Activated gamma-delta T cell (primary cell): ENCODE results near the gene DDX24.
A peak's percentile ranks its signal among the peaks of the same experiment; 100 is the strongest.

Experiments used
- DNase-seq: peaks from one replicate; lab custom pipeline; 2025; lab: John Stamatoyannopoulos, UW
- total RNA-seq, 2 donors: gene quantifications; one replicate each; lab custom pipeline; 2026; lab: John Stamatoyannopoulos, UW

Gene DDX24, protein sequence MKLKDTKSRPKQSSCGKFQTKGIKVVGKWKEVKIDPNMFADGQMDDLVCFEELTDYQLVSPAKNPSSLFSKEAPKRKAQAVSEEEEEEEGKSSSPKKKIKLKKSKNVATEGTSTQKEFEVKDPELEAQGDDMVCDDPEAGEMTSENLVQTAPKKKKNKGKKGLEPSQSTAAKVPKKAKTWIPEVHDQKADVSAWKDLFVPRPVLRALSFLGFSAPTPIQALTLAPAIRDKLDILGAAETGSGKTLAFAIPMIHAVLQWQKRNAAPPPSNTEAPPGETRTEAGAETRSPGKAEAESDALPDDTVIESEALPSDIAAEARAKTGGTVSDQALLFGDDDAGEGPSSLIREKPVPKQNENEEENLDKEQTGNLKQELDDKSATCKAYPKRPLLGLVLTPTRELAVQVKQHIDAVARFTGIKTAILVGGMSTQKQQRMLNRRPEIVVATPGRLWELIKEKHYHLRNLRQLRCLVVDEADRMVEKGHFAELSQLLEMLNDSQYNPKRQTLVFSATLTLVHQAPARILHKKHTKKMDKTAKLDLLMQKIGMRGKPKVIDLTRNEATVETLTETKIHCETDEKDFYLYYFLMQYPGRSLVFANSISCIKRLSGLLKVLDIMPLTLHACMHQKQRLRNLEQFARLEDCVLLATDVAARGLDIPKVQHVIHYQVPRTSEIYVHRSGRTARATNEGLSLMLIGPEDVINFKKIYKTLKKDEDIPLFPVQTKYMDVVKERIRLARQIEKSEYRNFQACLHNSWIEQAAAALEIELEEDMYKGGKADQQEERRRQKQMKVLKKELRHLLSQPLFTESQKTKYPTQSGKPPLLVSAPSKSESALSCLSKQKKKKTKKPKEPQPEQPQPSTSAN
- 342 to 355 reads per million in 2 donors for total RNA-seq

DNA sequence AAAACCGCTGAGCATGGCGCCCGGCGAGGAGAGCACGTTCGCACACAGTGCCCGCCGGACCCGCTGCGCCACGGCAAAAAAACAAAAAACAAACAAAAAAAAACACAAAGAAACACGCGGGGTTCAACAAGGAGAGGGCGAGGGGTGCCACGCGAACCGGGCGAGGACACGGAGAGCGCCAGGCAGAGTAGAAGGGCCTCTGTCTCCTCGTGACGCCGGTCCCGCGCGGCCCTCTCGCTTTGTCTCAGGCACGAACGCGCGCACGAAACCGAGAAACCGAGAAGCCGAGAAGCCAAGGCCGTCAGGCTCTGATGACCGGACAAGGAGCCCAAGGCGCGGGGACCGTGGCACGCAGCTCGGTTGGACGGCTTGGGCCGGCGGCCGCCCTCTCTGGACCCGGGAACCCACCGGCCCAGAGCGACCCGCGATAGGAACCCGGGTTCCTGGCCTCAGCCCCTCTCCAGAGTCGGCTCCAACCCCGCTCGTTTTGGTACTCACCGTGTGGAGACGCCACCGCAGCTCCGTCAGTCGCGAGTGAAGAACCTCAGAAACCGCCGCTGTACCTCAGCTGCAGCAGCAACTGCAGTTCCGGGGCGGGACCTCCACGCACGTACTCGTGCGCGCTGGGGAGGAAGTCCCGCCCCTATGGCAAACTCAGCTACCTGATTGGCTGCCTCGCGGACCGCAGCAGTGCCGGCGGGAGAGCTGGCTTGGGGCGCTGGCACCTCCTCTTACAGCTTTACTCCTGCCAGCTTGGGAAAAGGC lies at the start of gene DDX24, which contains the start of gene IFI27L1:
DDX24 (minus strand) TSS at position 582 of the 765 bp plus-strand sequence. CDS start 1,460 bp downstream, outside the sequence.
IFI27L1 (plus strand) TSS at position 690 of the 765 bp plus-strand sequence. CDS start 15,628 bp downstream, outside the sequence.
- DNase-seq, result peak; percentile 86

DNA sequence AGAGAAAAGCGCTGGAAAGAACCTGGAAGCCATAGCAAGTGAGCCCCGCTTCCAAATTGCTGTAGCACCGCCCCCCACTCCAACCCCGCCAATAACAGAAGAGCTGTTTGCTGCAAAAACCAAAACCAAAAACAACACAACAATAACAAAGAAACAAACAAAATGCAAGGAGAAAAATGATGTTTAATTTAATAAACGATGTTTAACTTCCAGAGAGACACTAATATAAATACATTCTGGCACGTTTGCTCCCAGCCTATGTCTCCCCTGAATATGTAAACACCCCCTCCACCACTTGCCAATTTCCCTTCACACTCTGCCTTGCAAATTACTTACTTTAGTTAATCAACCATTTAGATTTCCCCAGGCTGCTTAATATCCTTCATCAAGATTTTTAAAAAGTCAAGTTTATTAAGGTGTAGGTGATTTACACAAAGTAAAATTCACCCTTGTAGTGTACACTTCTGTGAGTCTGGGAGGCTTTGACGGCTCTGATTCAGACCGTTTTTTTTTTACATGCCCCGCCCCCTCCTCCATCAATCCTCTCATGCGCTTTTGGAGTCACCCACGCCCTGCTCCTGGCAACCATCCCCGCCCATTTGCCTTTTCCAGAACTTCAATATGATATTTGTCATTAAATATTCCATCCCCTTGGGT lies 48.9 kb upstream of the DDX24 start:
- no peak for DNase-seq

DNA sequence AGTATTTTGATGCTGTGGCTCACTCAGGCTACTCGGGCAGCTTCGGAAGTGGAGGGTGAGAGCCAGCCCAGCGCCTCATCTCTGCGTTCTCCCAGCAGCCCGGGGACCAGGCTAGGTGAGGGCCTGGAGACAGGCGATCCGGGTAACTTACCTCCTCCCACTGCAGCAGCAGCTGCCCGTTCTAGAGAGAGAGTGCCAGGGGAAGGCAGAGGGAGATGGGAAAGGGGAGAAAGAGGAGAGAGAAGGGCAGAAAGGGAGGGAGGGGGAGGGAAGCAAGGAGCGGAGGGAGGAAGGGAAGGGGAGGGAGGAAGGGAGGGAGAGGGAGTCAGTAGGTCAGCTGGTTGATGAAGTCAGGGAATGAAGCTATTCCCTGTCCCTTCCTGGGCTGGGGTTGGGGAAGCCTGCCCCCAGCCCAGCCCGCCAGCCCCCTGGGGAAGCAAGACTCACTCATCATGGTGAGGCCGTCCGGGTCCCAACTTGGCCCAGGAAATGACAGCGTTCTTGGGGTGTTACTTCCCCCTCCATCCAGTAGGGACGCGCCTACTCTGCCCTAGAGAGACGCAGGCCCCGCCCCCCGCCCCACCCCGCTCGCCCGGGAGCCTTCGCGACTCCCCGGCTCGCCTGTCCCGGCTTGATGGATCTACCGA lies 48.2 kb upstream of the DDX24 start, which contains the start of gene IFI27L2:
IFI27L2 (minus strand) TSS at position 494 of the 647 bp plus-strand sequence; CDS start at position 454, 40 bp downstream.
- DNase-seq, result peak; percentile 58

DNA sequence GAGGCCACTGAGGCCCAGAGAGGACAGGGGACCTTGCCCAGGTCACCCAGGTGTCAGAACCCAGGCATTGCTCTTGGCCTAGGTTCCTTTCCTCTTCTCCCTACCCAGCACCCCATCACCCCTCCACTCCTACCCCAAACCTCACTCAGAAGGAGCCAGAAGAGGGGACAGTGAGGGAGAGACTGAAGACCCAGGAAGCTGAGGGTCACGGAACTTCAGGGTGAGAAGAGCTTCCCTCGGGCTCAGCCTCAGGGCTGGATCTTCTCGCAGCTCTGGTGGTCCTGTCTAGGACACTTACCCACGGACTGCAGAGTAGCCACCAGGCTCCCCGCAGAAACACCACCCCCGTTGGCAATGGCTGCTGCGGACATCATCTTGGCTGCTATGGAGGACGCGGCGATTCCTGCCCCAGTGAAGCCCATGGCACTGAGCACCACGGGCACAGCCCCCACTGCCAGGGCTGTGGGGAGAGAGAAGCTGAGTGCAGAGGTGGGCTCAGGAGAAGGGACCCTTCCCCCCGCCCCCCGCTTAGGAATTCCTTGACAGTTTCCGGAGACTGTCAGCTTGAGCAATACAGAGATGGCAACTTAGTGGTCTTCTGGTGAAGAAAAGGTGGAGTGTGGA lies 47.3 kb upstream of the DDX24 start:
- DNase-seq, result no peak

DNA sequence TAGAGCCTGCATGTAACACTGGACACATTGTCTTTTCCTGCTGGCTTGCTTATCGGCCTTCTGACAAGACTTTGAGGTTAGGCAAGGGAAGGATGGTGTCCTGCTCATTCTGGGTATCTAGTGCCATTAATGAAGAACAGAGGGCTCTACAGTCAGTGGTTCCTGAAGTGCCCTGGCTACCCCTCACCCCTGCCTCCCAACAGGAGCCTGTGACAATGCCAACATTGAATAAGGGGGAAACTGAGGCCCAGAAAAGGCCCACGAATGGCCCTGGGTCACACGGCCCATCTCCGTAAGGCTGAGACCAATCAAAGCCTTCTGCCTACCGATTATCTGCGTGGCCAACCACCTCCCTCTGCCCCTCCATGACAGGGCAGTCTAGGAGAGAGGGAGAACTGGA lies 46.3 kb upstream of the DDX24 start:
- no peak for DNase-seq

DNA sequence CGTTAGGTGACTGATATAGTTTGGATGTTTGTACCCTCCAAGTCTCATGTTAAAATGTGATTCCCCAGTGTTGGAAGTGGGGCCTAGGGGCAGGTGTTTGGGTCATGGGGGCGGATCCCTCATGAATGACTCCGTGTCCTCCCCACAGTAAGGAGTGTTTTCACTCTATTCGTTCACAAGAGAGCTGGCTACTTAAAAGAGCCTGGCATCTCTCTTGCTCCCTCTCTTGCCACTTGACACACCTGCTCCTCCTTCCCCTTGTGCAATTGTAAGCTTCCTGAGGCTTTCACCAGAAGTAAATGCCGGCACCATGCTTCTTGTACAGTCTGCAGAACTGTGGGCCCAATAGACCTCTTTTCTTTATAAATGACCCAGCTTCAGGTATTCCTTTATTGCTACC lies 45.8 kb upstream of the DDX24 start:
- DNase-seq, result no peak

DNA sequence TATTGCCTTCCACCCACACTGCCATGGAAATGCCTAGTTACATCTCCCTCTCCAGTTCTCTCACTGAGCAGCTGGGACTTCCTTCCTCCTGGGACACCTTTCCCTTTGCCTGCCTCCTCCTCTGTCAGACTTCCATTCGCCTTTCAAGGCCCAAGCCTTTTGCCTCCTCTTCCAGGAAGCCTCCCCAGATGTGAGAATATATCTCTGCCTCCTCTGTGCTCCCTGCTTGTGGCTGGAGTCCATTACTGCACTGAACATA lies 45.3 kb upstream of the DDX24 start:
- no peak for DNase-seq

DNA sequence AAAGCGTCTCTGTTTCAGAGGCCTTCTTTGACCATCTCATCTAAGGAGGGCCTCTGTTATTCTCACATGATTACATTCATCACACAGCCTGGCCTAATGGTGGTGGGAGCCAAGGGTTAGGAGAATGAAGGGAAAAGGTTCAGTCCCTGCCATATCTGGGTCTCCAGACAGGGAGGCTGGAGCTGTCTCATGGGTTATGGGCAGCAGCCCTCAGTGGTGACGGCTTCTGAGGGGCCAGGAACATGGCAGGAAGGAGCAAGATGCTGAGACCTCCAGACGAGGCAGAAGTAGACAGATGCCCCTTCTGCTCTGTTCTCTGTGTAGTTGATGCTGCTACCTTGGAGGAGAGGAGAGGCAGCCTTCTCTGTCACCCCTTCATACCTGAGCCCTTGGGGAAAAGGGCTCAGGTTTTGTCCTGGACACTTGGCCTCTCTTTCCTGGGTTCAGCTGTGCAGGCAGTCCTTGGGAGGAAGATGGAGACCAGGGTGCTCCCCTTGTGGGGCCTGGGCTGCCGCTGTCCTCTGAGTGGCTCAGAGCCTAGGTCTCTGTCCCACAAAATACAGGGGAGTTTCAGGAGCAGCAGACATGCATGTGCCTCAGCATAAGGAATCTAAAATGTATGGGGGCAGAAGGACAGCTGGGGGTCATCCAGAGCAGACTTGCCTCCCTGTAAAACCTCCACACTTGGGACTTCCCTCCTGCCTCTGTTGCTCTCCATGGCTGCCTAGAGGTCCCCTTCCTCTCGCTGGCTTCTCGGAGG lies 44.8 kb upstream of the DDX24 start:
- DNase-seq, result no peak

DNA sequence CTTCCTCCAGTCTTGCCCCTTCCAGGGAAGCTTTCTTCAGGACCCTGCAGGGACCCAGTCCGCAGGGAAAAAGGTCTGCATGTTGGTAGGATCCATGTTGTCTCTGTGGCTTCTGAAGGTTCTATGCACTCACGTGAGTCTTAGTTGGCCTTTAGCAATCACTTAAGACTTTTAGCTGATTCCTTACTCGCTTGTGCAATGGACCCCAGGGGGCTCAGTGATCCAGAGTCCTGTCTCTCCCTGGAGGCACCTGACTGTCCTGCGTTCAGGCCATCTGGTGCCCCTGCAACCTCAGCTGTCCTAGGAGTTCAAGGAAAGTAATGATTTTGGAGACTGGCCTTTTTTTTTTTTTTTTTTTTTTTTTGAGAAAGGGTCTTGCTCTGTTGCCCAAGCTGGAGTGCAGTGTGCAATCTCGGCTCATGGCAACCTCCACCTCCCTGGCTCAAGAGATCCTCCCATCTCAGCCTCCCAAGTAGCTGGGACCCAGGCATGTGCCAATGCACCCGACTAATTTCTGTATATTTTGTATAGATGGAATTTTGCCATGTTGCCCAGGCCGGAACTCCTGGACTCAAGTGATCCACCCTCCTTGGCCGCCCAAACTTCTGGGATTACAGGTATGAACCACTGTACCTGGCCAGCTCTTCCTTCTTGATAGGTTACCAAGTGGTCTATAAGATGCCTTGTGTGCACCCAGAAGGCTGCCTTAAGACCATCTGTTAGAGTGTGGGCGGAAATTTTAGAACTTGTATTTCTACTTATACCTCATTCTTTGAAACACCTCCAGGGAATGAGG lies 43.8 kb upstream of the DDX24 start:
- no peak for DNase-seq

DNA sequence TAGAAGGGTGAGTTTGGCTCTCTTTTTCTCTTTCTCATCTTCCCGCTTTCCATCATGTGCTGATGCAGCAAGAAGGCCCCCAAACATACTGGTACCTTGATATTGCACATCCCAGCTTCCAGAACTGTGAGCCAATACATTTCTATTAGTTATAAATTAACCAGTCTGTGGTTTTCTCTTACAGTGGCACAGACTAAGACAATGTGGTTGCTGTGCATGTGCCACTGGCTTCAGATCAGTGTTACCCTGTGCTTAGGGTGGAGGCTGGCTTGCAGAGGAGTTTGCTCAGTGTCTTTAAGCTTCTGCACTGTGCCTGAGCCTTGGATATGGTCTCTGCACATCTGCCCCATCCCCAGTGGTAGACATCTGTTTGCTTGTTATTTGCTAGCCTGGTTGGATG lies 42.9 kb upstream of the DDX24 start:
- no peak for DNase-seq

DNA sequence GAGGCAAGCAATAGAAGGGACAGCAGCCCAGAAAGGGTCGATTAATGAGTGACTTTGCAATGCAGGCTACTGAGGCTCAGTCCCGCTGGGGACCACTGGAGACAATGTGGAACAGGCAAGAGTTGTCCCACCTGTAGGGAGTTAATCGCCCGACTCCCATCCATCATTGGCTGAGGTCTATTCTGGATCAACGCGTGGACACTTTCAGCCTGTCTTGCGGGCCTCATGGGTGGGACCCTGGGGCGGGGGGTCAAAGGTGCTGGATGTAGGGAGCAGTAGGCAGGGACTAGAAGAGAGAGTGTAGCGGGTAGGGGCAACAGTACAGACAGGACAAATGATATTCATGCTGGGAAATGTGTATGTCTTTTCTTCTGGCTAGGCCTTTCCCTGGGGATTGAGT lies 42.3 kb upstream of the DDX24 start:
- DNase-seq, result no peak

DNA sequence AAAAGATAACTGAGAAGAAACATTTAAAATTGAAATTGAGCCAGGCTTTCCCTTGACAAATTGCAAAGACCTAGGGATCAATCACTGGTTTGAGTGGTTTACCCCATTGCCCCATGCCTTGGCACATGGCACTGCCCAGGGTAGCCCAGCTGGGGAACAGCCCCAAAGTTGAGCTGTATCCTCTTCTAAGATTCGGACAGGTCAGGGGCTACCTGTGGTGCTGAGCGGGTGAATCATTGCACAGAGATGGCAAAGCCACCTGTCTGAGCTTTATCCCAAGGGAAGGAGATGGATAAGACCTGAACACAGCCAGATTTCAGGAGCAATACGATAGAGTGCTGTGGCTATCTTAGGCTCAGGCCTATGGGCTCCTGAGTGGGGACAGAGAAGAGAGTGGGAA lies 41.4 kb upstream of the DDX24 start:
- DNase-seq, result no peak

DNA sequence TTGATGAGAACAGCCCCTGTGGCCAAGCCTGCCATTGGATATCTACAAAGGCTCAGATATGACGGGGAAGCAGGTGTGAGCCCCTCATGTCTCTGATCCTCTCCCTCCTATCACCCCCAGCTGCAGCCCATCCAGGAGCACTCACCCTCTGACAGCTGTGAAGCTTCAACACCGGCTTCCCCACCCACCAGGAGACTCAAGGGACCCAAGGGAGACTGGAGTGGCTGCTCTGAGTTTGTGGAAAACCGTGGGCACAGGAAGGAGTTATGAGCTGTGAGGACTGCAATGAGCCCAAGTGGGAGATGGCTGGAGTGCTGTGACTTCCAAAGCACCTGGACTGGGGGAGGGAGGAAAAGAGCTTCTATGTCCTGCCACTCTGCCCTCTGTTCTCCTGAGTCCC lies 40.5 kb upstream of the DDX24 start:
- no peak for DNase-seq

DNA sequence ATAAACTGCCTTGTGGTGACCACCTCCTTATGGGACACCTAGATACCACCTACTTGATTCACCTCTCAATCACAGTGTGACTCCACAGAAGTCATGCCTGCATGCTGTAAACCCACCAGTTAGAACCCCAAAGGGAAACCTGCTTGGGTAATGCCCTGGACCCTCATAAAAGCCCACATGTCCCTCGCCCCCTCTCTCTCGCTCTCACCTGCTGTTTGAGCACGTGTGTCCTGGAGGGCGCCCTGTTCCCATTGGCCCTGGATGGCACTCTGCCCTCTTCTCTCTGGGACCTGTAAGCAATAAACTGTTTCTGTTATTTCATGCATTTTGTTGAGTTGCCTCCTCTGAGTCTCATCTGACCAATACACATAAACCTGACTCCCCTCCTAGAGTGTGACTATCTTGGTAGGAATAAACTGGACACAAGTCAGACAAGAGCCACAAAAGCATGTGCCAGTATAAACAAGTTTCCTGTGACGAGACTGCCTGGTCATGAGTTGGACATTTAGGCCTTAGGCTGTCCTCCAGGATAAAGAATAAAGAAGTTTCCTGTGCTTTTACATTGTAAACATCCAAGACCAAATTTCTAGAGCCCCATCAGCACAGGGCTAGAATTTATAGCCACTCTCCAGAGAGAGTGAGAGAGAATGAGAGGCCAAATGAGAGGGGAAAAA lies 39.8 kb upstream of the DDX24 start:
- no peak for DNase-seq

DNA sequence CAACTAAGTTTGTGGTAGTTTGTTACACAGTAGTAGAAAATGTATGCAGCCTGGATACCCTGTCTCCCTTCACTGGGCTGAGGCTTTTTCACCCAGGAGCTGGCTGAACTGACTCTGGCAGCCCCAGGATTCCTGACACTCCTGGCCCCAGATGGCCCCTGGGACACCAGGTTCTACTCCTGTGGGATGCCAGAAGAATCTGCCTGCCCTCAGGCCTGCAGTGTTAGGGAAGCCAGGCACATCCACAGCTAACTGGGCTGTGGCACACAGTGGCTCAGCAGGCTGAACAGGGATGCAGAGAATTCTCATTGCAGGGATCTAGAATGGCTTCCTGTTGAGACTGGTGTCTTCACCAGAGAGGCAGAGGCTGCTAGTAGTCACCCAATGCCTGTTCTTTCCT lies 38.1 kb upstream of the DDX24 start:
- DNase-seq, result no peak

DNA sequence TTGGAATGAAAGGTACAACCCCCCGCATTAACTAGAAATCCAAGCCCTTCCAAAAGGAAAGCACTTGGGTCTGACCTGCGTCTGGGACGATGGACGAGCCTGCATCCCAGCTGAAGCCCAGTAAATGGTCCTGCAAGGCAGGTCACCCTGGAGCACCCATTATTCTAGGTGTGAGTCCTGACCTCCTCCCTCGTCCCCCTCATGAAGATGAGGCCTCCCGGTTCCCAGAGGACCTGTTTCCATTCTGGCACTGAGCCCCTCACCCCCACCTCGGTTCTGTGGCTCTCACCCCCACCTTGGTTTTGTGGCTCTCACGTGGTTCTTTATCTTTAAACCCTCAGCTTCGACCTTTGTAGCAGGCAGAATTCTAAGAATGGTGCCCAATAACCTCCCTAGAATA lies 36.9 kb upstream of the DDX24 start:
- DNase-seq, result no peak

DNA sequence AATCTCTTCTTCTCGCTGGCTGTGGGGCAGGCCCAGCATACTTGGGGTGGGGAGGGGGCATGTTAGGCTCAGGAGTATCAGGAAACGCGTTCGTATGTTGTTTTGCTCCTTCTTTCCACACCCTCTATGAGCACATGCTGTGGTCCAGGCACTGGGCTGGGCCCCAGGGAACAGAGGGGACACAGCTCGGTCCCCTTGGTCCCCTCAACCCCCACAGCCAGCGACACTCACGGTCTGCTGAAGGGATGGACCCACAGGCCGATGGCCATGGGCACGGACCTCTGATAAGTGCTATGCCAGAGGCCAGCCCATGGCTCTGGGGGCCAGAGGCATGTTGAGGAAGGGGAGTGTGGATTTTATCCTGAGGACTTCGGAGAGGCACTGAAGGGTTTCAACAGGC lies 35.7 kb upstream of the DDX24 start:
- no peak for DNase-seq

DNA sequence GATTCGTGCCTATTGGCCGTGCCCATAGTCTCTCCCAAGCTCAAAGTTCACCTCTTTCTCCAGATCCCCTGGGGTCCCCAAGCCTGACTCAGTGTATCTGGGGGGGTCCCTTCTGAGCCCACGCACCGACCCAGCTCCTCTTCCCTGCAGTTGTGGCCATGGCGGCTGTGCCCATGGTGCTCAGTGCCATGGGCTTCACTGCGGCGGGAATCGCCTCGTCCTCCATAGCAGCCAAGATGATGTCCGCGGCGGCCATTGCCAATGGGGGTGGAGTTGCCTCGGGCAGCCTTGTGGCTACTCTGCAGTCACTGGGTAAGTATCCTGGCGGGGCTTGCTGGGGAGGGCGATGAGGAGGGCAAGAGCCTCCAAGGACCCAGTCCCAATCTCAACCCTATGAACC lies 34.6 kb upstream of the DDX24 start:
- DNase-seq, result no peak
